ENCODE measurements around the gene BICRAL. TPM values are rescaled to one million over a fixed set of nuclear protein-coding genes. Genes with fewer than 3 reads are reported as not detected.
A peak's percentile ranks its signal among the peaks of the same experiment; 100 is the strongest.
"Not testable (repeated sequence)": the region's sequence is repeated elsewhere in the genome, so short reads cannot be mapped to it uniquely, and the experiment has no call there.

The BICRAL gene
- polyA plus RNA-seq, 3 donors from 2014 or later, result 1.9 to 5.3 (median 2.4) TPM

GRCh38 chr6:42860036-42860435 lies 78.2 kb downstream of the BICRAL start:
- H3K4me3 Mint-ChIP-seq, result no peak overlapping the region
- H3K27me3 Mint-ChIP-seq (ENCODE audit: low read depth in 3 of 3), result peaks cover 2 to 5% (median 2%) of the 10 kb centered on the region in 3 donors
- no peaks in the 10 kb centered on the region for H3K4me1 Mint-ChIP-seq
- H3K27ac Mint-ChIP-seq, result peak overlapping the region in 1 of 6 donors; percentile 37
- DNase-seq, result no peak
- H3K9me3 Mint-ChIP-seq, result no peaks in the 10 kb centered on the region
- H3K36me3 Mint-ChIP-seq, result peaks cover 32 to 46% (median 33%) of the 10 kb centered on the region in 3 donors

DNA sequence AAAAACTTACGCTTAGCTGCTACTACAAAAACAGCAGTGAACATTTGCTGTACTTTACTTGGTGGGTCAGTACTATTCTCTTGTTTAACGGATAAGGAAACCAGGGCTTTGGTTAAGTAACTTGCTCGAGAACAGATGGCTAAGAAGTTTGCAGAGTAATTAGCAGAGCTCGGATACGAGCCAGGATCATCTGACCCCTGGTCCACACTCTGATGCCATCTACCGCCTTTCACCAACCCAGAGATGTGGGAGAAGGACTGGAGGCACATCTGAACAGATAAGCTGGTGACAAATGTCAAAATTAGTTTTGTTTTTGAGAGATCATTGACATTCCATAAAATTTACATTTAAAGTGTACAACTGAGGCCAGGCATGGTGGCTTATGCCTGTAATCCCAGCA lies 78.6 kb downstream of the BICRAL start:
- H3K4me3 Mint-ChIP-seq, result no peak overlapping the region
- H3K36me3 Mint-ChIP-seq, result peaks cover 30 to 50% (median 34%) of the 10 kb centered on the region in 3 donors
- H3K27me3 Mint-ChIP-seq (ENCODE audit: low read depth in 3 of 3), result peaks cover 2 to 5% (median 2%) of the 10 kb centered on the region in 3 donors
- no peak for DNase-seq
- no peak overlapping the region for H3K27ac Mint-ChIP-seq
- no peaks in the 10 kb centered on the region for H3K9me3 Mint-ChIP-seq
- no peaks in the 10 kb centered on the region for H3K4me1 Mint-ChIP-seq

- DNase-seq, result no peak
- Mint-ChIP-seq H3K27ac (peak overlapping the region in 3 of 6 donors; percentile 7 to 43 (median 30)), H3K4me1 (no peaks in the 10 kb centered on the region), H3K27me3 (ENCODE audit: low read depth in 3 of 3) (peaks cover 0 to 5% (median 2%) of the 10 kb centered on the region in 3 donors), H3K36me3 (peaks cover 37 to 52% (median 38%) of the 10 kb centered on the region in 3 donors), H3K4me3 (no peak overlapping the region), H3K9me3 (no peaks in the 10 kb centered on the region)
Observed at GRCh38 chr6:42864602-42865001, 82.8 kb downstream of the BICRAL start.

GRCh38 chr6:42870145-42870936 lies 88.5 kb downstream of the BICRAL start:
- H3K9me3 Mint-ChIP-seq, result no peaks in the 10 kb centered on the region
- peaks cover 0 to 2% of the 10 kb centered on the region in 2 donors for H3K4me1 Mint-ChIP-seq
- DNase-seq, result no peak
- H3K27me3 Mint-ChIP-seq (ENCODE audit: low read depth in 3 of 3), result peaks cover 0 to 4% (median 0%) of the 10 kb centered on the region in 3 donors
- no peak overlapping the region for H3K4me3 Mint-ChIP-seq
- peaks cover 15 to 22% (median 16%) of the 10 kb centered on the region in 3 donors for H3K36me3 Mint-ChIP-seq
- peak overlapping the region in 5 of 6 donors; percentile 23 to 67 (median 32) for H3K27ac Mint-ChIP-seq

GRCh38 chr6:42871711-42872110 lies 89.9 kb downstream of the BICRAL start:
- Mint-ChIP-seq H3K9me3 (no peaks in the 10 kb centered on the region), H3K4me3 (no peak overlapping the region), H3K36me3 (peaks cover 9 to 13% (median 12%) of the 10 kb centered on the region in 3 donors), H3K4me1 (peaks cover 0 to 2% of the 10 kb centered on the region in 2 donors), H3K27me3 (ENCODE audit: low read depth in 3 of 3) (peaks cover 0 to 4% (median 0%) of the 10 kb centered on the region in 3 donors), H3K27ac (peak overlapping the region in 2 of 6 donors; percentile 39 to 45)
- no peak for DNase-seq

- peaks cover 0 to 4% (median 0%) of the 10 kb centered on the region in 3 donors for H3K27me3 Mint-ChIP-seq (ENCODE audit: low read depth in 3 of 3)
- H3K4me1 Mint-ChIP-seq, result peaks cover 0 to 2% of the 10 kb centered on the region in 2 donors
- H3K27ac Mint-ChIP-seq, result peak overlapping the region in 3 of 6 donors; percentile 15 to 41 (median 23)
- no peaks in the 10 kb centered on the region for H3K9me3 Mint-ChIP-seq
- H3K4me3 Mint-ChIP-seq, result no peak overlapping the region
- no peak for DNase-seq
- H3K36me3 Mint-ChIP-seq, result peaks cover 0 to 3% (median 3%) of the 10 kb centered on the region in 3 donors
Observed at GRCh38 chr6:42873313-42873712, 91.5 kb downstream of the BICRAL start.

DNA sequence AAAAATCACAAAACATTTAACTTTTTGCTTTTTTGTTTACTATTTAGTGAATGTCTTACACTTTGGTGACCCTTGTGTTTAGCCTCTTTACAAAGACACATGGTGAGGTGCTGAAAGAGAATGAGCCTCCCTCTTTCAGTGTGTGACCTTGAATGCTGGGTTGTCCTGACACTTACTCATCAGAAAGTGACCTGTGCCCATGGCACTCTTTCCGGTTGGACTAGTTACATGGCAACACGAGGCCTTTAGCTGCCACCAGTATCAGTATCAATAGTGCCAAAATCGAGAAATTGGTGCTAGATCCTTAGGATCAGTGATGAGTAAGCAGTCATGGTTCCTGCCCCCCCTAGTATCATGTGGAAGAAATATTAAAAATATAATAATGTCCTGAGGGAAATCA lies 95.8 kb downstream of the BICRAL start:
- no peak for DNase-seq
- H3K27ac Mint-ChIP-seq, result peak overlapping the region in 1 of 6 donors; percentile 53
- peak overlapping the region; percentile 23 to 67 (median 41) for H3K4me3 Mint-ChIP-seq
- H3K27me3 Mint-ChIP-seq (ENCODE audit: low read depth in 3 of 3), result peaks cover 9 to 11% (median 10%) of the 10 kb centered on the region in 3 donors
- no peaks in the 10 kb centered on the region for H3K9me3 Mint-ChIP-seq
- H3K36me3 Mint-ChIP-seq, result peaks cover 0 to 4% (median 0%) of the 10 kb centered on the region in 3 donors
- H3K4me1 Mint-ChIP-seq, result peaks cover 21 to 22% of the 10 kb centered on the region in 2 donors

DNA sequence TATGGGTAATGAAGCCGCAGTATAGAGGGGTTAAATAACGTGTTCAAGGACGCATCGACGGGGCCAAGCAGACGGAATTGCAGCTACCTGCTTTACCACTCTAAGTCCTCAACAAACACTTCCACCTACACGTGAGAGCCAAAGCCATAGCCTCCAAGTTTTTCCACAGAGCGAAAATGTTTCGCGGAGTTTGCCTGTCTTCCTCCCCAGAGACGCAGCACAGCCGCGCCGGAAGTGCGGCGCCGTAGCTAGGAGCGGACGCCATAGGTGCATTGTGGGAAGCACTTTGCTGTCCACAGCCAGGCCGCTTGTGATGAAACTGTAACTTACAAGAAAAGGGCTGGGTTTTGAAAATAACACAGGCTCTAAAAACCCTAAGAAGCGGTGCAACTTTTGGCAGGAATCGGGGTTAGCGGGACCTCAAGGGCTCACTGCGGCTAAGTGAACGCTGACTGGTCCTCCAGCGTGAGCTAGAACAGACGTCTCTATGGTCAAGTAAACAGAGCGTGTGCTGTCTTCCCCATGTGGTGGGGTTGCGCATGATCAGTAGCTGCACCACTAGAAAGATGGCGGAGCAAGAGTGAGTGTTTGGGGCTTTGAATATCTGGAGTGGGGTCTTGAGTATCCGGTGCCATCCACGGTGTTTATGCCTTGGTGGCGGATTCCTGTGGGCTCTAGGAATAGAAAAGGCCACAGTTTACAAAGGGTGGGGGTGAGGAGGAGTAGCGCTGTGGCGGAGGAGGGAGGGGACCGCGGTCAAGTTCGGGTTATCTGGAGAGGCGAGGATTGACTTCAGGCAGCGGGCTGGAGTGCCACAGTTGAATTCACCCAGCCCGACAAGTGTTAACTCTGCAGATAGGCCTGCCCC lies 97.8 kb downstream of the BICRAL start, which contains the start of gene RPL7L1:
Gene RPL7L1, plus strand, starts transcription at position 245 of the 868 bp plus-strand sequence. Its CDS starts 295 bp downstream, at position 540.
- Mint-ChIP-seq H3K4me1 (peaks cover 25 to 35% of the 10 kb centered on the region in 2 donors), H3K4me3 (peak within 1 kb of the TSS; percentile 94 to 98 (median 96)), H3K9me3 (no peaks in the 10 kb centered on the region), H3K27me3 (ENCODE audit: low read depth in 3 of 3) (peaks cover 8 to 10% (median 9%) of the 10 kb centered on the region in 3 donors), H3K36me3 (peaks cover 11 to 19% (median 13%) of the 10 kb centered on the region in 3 donors), H3K27ac (peak within 1 kb of the TSS; percentile 95 to 99 (median 97))
- DNase-seq, result peak; percentile 87 to 89 (median 88)

DNA sequence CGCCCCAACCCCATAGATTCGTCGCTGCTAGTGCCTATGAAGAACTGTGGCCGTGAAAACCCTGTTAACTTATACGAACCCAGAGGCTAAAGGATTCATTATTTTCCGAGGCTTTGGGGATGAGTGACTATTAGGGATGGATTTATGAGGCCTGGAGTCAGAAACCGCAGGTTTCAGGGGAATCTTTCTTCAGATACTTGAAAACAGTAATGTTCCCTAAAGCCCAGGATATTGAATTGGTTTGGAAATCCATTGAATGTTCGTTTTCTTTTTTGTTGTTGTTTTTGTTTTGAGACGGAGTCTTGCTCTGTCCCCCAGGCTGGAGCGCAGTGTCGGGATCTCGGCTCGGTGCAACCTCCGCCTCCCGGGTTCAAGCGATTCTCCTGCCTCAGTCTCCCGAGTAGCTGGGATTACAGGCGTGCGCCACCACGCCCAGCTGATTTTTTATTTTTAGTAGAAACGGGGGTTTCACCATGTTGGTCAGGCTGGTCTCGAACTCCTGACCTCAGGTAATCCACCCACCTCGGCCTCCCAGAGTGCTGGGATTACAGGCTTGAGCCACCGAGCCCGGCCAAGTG lies 98.5 kb downstream of the BICRAL start:
- Mint-ChIP-seq H3K36me3 (peaks cover 11 to 19% (median 16%) of the 10 kb centered on the region in 3 donors), H3K4me1 (peaks cover 25 to 35% of the 10 kb centered on the region in 2 donors), H3K27ac (peak overlapping the region; percentile 95 to 99 (median 97)), H3K4me3 (peak overlapping the region; percentile 94 to 98 (median 96)), H3K27me3 (ENCODE audit: low read depth in 3 of 3) (peaks cover 8 to 10% (median 9%) of the 10 kb centered on the region in 3 donors)
- H3K9me3 Mint-ChIP-seq, DNase-seq: not testable (repeated sequence)

- Mint-ChIP-seq H3K4me3 (peak overlapping the region; percentile 94 to 98 (median 96)), H3K4me1 (peaks cover 25 to 35% of the 10 kb centered on the region in 2 donors), H3K27me3 (ENCODE audit: low read depth in 3 of 3) (peaks cover 8 to 10% (median 9%) of the 10 kb centered on the region in 3 donors), H3K36me3 (peaks cover 11 to 22% (median 19%) of the 10 kb centered on the region in 3 donors), H3K27ac (peak overlapping the region; percentile 95 to 99 (median 97))
- not testable (repeated sequence) for H3K9me3 Mint-ChIP-seq, DNase-seq
Observed at GRCh38 chr6:42880871-42881270, 99.0 kb downstream of the BICRAL start.

- Mint-ChIP-seq H3K27me3 (ENCODE audit: low read depth in 3 of 3) (peaks cover 2 to 3% (median 2%) of the 10 kb centered on the region in 3 donors), H3K27ac (peak overlapping the region in 1 of 6 donors; percentile 14), H3K36me3 (peaks cover 15 to 29% (median 25%) of the 10 kb centered on the region in 3 donors), H3K4me1 (peaks cover 16 to 28% of the 10 kb centered on the region in 2 donors), H3K9me3 (no peaks in the 10 kb centered on the region), H3K4me3 (no peak overlapping the region)
- DNase-seq, result no peak
Observed at GRCh38 chr6:42885702-42886101, 103.8 kb downstream of the BICRAL start.

DNA sequence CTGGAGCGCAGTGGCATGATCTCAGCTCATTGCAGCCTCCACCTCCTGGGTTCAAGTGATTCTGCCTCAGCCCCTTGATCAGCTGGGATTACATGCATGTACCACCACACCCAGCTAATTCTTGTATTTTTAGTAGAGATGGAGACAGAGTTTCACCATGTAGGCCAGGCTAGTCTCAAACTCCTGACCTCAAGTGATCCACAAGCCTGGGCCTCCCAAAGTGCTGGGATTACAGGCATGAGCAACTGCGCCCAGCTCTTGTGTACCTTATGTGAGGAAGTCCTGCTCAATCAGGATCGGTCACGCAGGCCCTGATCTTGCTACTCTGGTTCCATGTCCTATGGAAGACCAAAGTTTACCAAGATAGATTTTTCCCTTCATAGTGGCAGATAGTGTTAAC lies 106.3 kb downstream of the BICRAL start:
- H3K27me3 Mint-ChIP-seq (ENCODE audit: low read depth in 3 of 3); DNase-seq; H3K4me3 Mint-ChIP-seq; H3K9me3 Mint-ChIP-seq: not testable (repeated sequence)
- H3K27ac Mint-ChIP-seq, result peak overlapping the region in 1 of 6 donors; percentile 30
- peaks cover 19 to 26% of the 10 kb centered on the region in 2 donors for H3K4me1 Mint-ChIP-seq
- H3K36me3 Mint-ChIP-seq, result peaks cover 12 to 26% (median 20%) of the 10 kb centered on the region in 3 donors

- peaks cover 15 to 16% of the 10 kb centered on the region in 2 donors for H3K4me1 Mint-ChIP-seq
- DNase-seq, result no peak
- H3K27ac Mint-ChIP-seq, result peak overlapping the region; percentile 85 to 97 (median 94)
- no peaks in the 10 kb centered on the region for H3K9me3 Mint-ChIP-seq
- H3K4me3 Mint-ChIP-seq, result peak overlapping the region; percentile 96 to 99 (median 98)
- peaks cover 4 to 14% (median 10%) of the 10 kb centered on the region in 3 donors for H3K36me3 Mint-ChIP-seq
- H3K27me3 Mint-ChIP-seq (ENCODE audit: low read depth in 3 of 3), result peaks cover 4 to 5% (median 4%) of the 10 kb centered on the region in 3 donors
Observed at GRCh38 chr6:42889815-42890214, 108.0 kb downstream of the BICRAL start.

Data from immature natural killer cell (primary cell).